Endothelial cell of umbilical vein (primary cell): ENCODE results near the gene MATN4.

Experiments used
- EZH2 ChIP-seq: IDR thresholded peaks from 2 replicates; pipeline ENCODE4 v1.6.1; 2012; ENCODE audit warnings: borderline replicate concordance, low read depth, mild to moderate bottlenecking, moderate library complexity, low read length, inconsistent platforms; ENCODE audit not compliant: severe bottlenecking
- GATA2 ChIP-seq: IDR thresholded peaks from 2 replicates; pipeline ENCODE4 v1.7.0; 2011; ENCODE audit warnings: low read depth, mild to moderate bottlenecking, moderate library complexity, mixed read lengths, low read length; ENCODE audit not compliant: insufficient read length, insufficient read depth
- POLR2A ChIP-seq: IDR thresholded peaks from 2 replicates; pipeline ENCODE4 v1.6.1; 2012; ENCODE audit warnings: low read depth, mild to moderate bottlenecking, control low read depth, low read length
- POLR2AphosphoS5 ChIP-seq: IDR thresholded peaks from 2 replicates; pipeline ENCODE4 v1.6.1; 2012; ENCODE audit warnings: low read depth, mild to moderate bottlenecking, control low read depth, low read length, moderate library complexity; ENCODE audit not compliant: insufficient read depth
- TF ChIP-seq, protein P1 (sequence below), 2 donors: IDR thresholded peaks; 1 replicate in 1 of 2; 2 replicates in 1 of 2; pipeline ENCODE4 v1.5.1; 2011; ENCODE audit warnings: low read length in 2 of 2, mild to moderate bottlenecking in 2 of 2, moderate library complexity in 2 of 2, control low read depth in 1 of 2, inconsistent platforms in 1 of 2, low read depth in 1 of 2; ENCODE audit not compliant: insufficient read depth in 1 of 2; ENCODE audit errors: extremely low read depth in 1 of 2
- TF ChIP-seq, protein P2 (sequence below): IDR thresholded peaks from 2 replicates; pipeline ENCODE4 v1.6.1; 2011; ENCODE audit not compliant: insufficient read depth, insufficient read length

DNA sequence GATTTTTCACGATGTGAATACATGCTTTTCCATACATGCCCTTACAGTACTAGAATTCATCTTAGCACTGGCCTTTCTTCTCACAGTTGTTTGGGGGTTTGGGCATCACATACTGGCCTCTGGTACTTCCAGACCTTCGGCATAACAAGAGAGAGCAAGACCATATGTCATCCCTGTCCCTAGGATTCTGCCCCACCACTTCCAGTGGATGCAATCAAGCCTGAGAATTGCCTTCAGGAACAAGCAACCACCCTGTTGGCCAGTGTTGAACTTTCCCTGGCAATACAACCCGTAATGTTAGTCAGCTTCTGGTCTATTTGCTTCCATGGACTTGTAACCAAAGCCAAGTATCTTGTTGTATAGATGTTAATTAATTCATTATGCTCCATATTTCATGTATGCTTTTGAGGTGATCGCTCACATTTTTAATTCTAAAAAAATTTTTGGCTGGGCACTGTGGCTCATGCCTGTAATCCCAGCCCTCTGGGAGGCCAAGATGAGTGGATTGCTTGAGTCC is 38.3 kb downstream of the MATN4 start:
- TF ChIP-seq, protein P1, sequence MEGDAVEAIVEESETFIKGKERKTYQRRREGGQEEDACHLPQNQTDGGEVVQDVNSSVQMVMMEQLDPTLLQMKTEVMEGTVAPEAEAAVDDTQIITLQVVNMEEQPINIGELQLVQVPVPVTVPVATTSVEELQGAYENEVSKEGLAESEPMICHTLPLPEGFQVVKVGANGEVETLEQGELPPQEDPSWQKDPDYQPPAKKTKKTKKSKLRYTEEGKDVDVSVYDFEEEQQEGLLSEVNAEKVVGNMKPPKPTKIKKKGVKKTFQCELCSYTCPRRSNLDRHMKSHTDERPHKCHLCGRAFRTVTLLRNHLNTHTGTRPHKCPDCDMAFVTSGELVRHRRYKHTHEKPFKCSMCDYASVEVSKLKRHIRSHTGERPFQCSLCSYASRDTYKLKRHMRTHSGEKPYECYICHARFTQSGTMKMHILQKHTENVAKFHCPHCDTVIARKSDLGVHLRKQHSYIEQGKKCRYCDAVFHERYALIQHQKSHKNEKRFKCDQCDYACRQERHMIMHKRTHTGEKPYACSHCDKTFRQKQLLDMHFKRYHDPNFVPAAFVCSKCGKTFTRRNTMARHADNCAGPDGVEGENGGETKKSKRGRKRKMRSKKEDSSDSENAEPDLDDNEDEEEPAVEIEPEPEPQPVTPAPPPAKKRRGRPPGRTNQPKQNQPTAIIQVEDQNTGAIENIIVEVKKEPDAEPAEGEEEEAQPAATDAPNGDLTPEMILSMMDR (IDR thresholded peaks at IDR 0.05; ENCODE audit: extremely low read depth in 1 of 2, insufficient read depth in 1 of 2, low read depth in 1 of 2, low read length in 2 of 2), result no peak
- TF ChIP-seq, protein P2, sequence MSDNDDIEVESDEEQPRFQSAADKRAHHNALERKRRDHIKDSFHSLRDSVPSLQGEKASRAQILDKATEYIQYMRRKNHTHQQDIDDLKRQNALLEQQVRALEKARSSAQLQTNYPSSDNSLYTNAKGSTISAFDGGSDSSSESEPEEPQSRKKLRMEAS, result no peak
- TF ChIP-seq POLR2AphosphoS5 (no peak), POLR2A (no peak), EZH2 (no peak), GATA2 (no peak)
